Kidney epithelial cell (primary cell): ENCODE data around the gene DGKB. TPM values are rescaled to one million over a fixed set of nuclear protein-coding genes. Genes with fewer than 3 reads are reported as not detected.

Experiments used
- DNase-seq: peaks from one replicate; pipeline ENCODE4 v3.0.0-alpha.2; 2010; ENCODE audit warnings: low read depth
- H3K27me3 ChIP-seq: 2 replicates; pipeline ENCODE4 v1.6.0; 2011; ENCODE audit warnings: low read length; ENCODE audit not compliant: control insufficient read depth, insufficient read depth
- H3K36me3 ChIP-seq: 2 replicates; pipeline ENCODE4 v1.5.1; 2011; ENCODE audit warnings: low read length; ENCODE audit not compliant: control insufficient read depth, insufficient read depth
- H3K4me3 ChIP-seq: 2 replicates; pipeline ENCODE4 v1.5.1; 2011; ENCODE audit warnings: low read depth, mild to moderate bottlenecking, control low read depth, low read length
- CTCF ChIP-seq: IDR thresholded peaks from 2 replicates; pipeline ENCODE4 v1.5.1; 2011; ENCODE audit warnings: mild to moderate bottlenecking, moderate library complexity, low read length, control low read depth, inconsistent platforms; ENCODE audit not compliant: insufficient read depth, poor library complexity, severe bottlenecking
- total RNA-seq: library from RNA; depleted of rRNA; stranded (reverse); fragments of >200 nt; gene quantifications from 2 replicates; pipeline ENCODE4 v1.2.3, GENCODE V29; 2015

DGKB gene
- total RNA-seq, 1 donor from 2014 or later, result not detected

DNA sequence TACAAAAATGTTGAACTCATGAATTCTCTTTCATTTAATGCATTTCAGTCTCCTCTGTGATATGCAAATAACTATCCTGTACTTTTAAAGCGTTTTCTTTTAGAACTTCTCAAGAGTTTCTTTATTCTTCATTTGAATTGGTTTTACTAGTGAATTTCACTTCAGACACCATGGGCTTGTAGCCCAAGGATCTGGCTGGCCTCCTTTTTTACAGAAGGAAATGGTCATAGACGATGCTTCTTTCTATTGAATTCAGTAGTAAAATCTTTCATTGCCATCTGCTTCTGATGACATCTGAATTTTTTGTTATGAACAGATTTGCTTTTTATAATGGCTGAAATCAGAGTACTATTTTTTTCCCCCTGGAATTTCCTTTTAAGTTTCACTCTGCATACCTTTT lies 777.8 kb downstream of the DGKB start:
- no peak for DNase-seq
- H3K4me3 ChIP-seq, result no peak overlapping the region
- H3K27me3 ChIP-seq, result no peaks in the 10 kb centered on the region
- no peak for TF ChIP-seq CTCF
- no peaks in the 10 kb centered on the region for H3K36me3 ChIP-seq

- TF ChIP-seq CTCF, result no peak
- no peak overlapping the region for H3K4me3 ChIP-seq
- DNase-seq, result no peak
- no peaks in the 10 kb centered on the region for H3K36me3 ChIP-seq
- no peaks in the 10 kb centered on the region for H3K27me3 ChIP-seq
Measured at GRCh38 chr7:14123923-14124322, 778.6 kb downstream of the DGKB start.

DNA sequence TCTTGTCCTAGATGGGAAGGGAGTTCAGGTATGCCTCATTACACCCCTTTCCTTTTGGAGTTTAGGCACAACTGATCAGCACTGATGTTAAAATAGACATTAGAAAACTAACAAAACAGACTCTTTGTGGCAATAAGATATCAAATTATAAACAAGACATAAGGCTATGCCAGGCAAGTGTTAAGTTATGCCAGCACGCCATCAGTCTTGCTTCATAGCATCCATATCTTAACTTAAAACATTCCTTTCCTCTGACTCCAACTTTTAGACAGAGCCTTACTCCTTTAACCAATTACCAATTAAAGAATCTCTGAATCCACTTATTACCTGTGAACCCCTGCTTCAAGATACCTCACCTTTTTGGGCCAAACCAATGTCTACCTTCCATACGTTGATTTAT lies 786.9 kb downstream of the DGKB start:
- no peak for DNase-seq
- no peaks in the 10 kb centered on the region for H3K36me3 ChIP-seq
- no peak overlapping the region for H3K4me3 ChIP-seq
- no peak for TF ChIP-seq CTCF
- no peaks in the 10 kb centered on the region for H3K27me3 ChIP-seq

- no peak overlapping the region for H3K4me3 ChIP-seq
- H3K36me3 ChIP-seq, result no peaks in the 10 kb centered on the region
- no peaks in the 10 kb centered on the region for H3K27me3 ChIP-seq
- DNase-seq, result no peak
- no peak for TF ChIP-seq CTCF
Measured at GRCh38 chr7:14104861-14105260, 797.7 kb downstream of the DGKB start.

DNA sequence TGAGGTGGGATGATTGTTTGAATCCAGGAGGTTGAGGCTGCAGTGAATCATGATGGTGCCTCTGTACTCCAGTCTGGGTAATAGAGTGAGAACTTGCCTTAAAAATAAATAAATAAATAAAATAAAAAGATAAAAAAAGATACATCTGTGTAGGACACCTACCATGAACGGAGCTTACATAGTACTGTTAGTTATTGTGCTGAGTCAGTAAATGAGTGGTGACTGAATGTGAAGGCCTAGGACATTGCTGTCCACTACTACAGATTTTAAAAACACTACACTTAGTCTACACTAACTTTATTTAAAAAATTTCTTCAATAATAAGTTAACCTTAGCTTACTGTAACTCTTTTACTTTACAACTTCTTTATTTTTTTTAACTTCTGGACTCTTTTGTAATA lies 806.4 kb downstream of the DGKB start:
- no peaks in the 10 kb centered on the region for H3K36me3 ChIP-seq
- H3K4me3 ChIP-seq, result no peak overlapping the region
- DNase-seq, result no peak
- H3K27me3 ChIP-seq, result no peaks in the 10 kb centered on the region
- no peak for TF ChIP-seq CTCF

DNA sequence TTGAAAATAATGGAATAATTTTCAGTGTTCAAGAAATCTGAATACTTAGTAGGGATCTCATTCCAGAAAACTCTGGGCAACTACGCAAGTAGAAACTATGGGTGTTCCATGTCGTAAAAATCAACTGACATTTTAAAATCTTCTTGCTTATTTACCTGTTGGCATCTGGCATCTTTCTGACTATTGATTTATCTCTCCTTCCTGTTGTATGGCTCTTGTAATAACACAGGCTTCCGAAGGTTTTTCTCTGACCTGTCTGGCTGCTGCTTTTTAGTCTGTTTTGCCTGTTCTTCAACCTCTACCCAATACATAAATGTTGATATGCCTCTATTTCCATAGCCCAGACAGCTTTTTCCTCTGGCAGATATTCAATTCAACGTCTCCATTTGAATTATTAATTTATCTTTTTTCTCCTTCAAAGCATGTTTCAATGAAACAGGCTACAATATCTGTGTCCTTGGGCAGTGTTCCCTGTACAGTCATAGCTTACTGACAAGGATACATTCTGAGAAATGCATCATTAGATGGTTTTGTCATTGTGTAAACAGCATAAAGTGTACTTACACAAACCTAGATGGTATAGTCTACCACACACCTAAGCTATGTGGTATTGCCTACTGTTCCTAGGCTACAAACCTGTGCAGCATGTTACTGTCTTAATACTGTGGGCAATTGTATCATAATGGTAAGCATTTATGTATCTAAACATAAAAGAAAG lies 807.2 kb downstream of the DGKB start:
- no peak for TF ChIP-seq CTCF
- no peak overlapping the region for H3K4me3 ChIP-seq
- H3K27me3 ChIP-seq, result no peaks in the 10 kb centered on the region
- H3K36me3 ChIP-seq, result no peaks in the 10 kb centered on the region
- DNase-seq, result no peak
